WTC11 (cell line): Measurements from ENCODE around the gene FAM107B.

Experiments used
- ESRRA ChIP-seq: sonication (generic); formaldehyde crosslinking; IDR thresholded peaks from 2 replicates; pipeline ENCODE4 v1.8.1; 2022; ENCODE audit warnings: mild to moderate bottlenecking, missing genetic modification reagents, borderline replicate concordance
- IRF2 ChIP-seq: sonication (generic); formaldehyde crosslinking; IDR thresholded peaks from 2 replicates; pipeline ENCODE4 v1.8.0; 2022; ENCODE audit warnings: low read depth, missing genetic modification reagents, borderline replicate concordance
- JUN ChIP-seq: sonication (generic); formaldehyde crosslinking; IDR thresholded peaks from 2 replicates; pipeline ENCODE4 v1.8.0; 2023; ENCODE audit warnings: mild to moderate bottlenecking, missing genetic modification reagents
- SP1 ChIP-seq: sonication (generic); formaldehyde crosslinking; conservative IDR thresholded peaks from 2 replicates; pipeline ENCODE4 v1.8.1; 2022; ENCODE audit warnings: missing genetic modification reagents
- ZBTB21 ChIP-seq: sonication (generic); formaldehyde crosslinking; IDR thresholded peaks from 2 replicates; pipeline ENCODE4 v1.8.1; 2023; ENCODE audit warnings: mild to moderate bottlenecking, missing genetic modification reagents, borderline replicate concordance
- TF ChIP-seq, protein P1 (sequence below): fragments of 200-600 bp; IDR thresholded peaks from 2 replicates; pipeline ENCODE4 v1.8.0; 2022; ENCODE audit warnings: antibody characterized with exemption
- TF ChIP-seq, protein P2 (sequence below): sonication (generic); formaldehyde crosslinking; IDR thresholded peaks from 2 replicates; pipeline ENCODE4 v1.8.1; 2022; ENCODE audit warnings: low read depth, mild to moderate bottlenecking, moderate library complexity, missing genetic modification reagents, borderline replicate concordance
- TF ChIP-seq, protein P3 (sequence below): sonication (generic); formaldehyde crosslinking; IDR thresholded peaks from 2 replicates; pipeline ENCODE4 v1.8.1; 2023; ENCODE audit warnings: mild to moderate bottlenecking, missing genetic modification reagents
- TF ChIP-seq, protein P4 (sequence below): sonication (generic); formaldehyde crosslinking; IDR thresholded peaks from 2 replicates; pipeline ENCODE4 v1.8.1; 2022; ENCODE audit warnings: missing genetic modification reagents, borderline replicate concordance
- TF ChIP-seq, protein P5 (sequence below): sonication (generic); formaldehyde crosslinking; IDR thresholded peaks from 2 replicates; pipeline ENCODE4 v1.8.0; 2022; ENCODE audit warnings: mild to moderate bottlenecking, missing genetic modification reagents
- TF ChIP-seq, protein P6 (sequence below): sonication (generic); formaldehyde crosslinking; IDR thresholded peaks from 2 replicates; pipeline ENCODE4 v1.8.1; 2023; ENCODE audit warnings: mild to moderate bottlenecking, missing genetic modification reagents

DNA sequence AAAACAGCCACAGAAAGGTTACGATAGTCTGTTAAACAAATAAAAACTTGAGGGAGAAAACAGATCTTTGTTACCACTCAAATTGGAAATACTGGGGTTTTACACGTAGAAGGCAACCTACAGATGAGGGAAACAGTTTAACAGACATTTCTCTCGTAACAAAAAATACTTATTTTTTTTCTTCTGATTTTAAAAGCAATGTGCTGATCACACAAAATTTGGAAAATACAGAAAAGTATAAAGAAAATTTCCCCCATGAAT is 211.7 kb downstream of the FAM107B start:
- TF ChIP-seq, protein P1, sequence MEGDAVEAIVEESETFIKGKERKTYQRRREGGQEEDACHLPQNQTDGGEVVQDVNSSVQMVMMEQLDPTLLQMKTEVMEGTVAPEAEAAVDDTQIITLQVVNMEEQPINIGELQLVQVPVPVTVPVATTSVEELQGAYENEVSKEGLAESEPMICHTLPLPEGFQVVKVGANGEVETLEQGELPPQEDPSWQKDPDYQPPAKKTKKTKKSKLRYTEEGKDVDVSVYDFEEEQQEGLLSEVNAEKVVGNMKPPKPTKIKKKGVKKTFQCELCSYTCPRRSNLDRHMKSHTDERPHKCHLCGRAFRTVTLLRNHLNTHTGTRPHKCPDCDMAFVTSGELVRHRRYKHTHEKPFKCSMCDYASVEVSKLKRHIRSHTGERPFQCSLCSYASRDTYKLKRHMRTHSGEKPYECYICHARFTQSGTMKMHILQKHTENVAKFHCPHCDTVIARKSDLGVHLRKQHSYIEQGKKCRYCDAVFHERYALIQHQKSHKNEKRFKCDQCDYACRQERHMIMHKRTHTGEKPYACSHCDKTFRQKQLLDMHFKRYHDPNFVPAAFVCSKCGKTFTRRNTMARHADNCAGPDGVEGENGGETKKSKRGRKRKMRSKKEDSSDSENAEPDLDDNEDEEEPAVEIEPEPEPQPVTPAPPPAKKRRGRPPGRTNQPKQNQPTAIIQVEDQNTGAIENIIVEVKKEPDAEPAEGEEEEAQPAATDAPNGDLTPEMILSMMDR, result no peak
- TF ChIP-seq, protein P2, sequence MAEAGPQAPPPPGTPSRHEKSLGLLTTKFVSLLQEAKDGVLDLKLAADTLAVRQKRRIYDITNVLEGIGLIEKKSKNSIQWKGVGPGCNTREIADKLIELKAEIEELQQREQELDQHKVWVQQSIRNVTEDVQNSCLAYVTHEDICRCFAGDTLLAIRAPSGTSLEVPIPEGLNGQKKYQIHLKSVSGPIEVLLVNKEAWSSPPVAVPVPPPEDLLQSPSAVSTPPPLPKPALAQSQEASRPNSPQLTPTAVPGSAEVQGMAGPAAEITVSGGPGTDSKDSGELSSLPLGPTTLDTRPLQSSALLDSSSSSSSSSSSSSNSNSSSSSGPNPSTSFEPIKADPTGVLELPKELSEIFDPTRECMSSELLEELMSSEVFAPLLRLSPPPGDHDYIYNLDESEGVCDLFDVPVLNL (CRISPR knock-in tag), result no peak
- TF ChIP-seq SP1 (CRISPR knock-in tag), result no peak
- no peak for TF ChIP-seq ESRRA (CRISPR knock-in tag)
- TF ChIP-seq, protein P3, sequence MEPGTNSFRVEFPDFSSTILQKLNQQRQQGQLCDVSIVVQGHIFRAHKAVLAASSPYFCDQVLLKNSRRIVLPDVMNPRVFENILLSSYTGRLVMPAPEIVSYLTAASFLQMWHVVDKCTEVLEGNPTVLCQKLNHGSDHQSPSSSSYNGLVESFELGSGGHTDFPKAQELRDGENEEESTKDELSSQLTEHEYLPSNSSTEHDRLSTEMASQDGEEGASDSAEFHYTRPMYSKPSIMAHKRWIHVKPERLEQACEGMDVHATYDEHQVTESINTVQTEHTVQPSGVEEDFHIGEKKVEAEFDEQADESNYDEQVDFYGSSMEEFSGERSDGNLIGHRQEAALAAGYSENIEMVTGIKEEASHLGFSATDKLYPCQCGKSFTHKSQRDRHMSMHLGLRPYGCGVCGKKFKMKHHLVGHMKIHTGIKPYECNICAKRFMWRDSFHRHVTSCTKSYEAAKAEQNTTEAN, result no peak
- TF ChIP-seq, protein P4, sequence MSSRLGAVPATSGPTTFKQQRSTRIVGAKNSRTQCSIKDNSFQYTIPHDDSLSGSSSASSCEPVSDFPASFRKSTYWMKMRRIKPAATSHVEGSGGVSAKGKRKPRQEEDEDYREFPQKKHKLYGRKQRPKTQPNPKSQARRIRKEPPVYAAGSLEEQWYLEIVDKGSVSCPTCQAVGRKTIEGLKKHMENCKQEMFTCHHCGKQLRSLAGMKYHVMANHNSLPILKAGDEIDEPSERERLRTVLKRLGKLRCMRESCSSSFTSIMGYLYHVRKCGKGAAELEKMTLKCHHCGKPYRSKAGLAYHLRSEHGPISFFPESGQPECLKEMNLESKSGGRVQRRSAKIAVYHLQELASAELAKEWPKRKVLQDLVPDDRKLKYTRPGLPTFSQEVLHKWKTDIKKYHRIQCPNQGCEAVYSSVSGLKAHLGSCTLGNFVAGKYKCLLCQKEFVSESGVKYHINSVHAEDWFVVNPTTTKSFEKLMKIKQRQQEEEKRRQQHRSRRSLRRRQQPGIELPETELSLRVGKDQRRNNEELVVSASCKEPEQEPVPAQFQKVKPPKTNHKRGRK (CRISPR knock-in tag), result no peak
- no peak for TF ChIP-seq ZBTB21 (CRISPR knock-in tag)
- TF ChIP-seq JUN (CRISPR knock-in tag), result no peak
- TF ChIP-seq, protein P5, sequence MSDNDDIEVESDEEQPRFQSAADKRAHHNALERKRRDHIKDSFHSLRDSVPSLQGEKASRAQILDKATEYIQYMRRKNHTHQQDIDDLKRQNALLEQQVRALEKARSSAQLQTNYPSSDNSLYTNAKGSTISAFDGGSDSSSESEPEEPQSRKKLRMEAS (CRISPR knock-in tag), result no peak
- TF ChIP-seq IRF2 (CRISPR knock-in tag), result no peak
- TF ChIP-seq, protein P6, sequence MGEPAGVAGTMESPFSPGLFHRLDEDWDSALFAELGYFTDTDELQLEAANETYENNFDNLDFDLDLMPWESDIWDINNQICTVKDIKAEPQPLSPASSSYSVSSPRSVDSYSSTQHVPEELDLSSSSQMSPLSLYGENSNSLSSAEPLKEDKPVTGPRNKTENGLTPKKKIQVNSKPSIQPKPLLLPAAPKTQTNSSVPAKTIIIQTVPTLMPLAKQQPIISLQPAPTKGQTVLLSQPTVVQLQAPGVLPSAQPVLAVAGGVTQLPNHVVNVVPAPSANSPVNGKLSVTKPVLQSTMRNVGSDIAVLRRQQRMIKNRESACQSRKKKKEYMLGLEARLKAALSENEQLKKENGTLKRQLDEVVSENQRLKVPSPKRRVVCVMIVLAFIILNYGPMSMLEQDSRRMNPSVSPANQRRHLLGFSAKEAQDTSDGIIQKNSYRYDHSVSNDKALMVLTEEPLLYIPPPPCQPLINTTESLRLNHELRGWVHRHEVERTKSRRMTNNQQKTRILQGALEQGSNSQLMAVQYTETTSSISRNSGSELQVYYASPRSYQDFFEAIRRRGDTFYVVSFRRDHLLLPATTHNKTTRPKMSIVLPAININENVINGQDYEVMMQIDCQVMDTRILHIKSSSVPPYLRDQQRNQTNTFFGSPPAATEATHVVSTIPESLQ, result no peak
